ENCODE data around the gene LOC101059915.
"Not testable (repeated sequence)": the region's sequence is repeated elsewhere in the genome, so short reads cannot be mapped to it uniquely, and the experiment has no call there.

The LOC101059915 gene

GRCh38 chrX:71675636-71676035 is 8.3 kb downstream of the LOC101059915 start:
- not testable (repeated sequence) for ATAC-seq, DNase-seq

- ATAC-seq, DNase-seq: not testable (repeated sequence)
Measured at GRCh38 chrX:71676068-71676795, 8.9 kb downstream of the LOC101059915 start.

GRCh38 chrX:71677195-71677594 is 9.8 kb downstream of the LOC101059915 start:
- not testable (repeated sequence) for DNase-seq, ATAC-seq

GRCh38 chrX:71679575-71680207 is 12.3 kb downstream of the LOC101059915 start:
- ATAC-seq (no peak), DNase-seq (no peak)

GRCh38 chrX:71696641-71697465 is 29.5 kb downstream of the LOC101059915 start:
- DNase-seq = not testable (repeated sequence)
- ATAC-seq = peak; percentile 46

GRCh38 chrX:71697466-71698298 is 30.3 kb downstream of the LOC101059915 start:
- not testable (repeated sequence) for ATAC-seq, DNase-seq

- not testable (repeated sequence) for DNase-seq, ATAC-seq
Measured at GRCh38 chrX:71698299-71699022, 31.1 kb downstream of the LOC101059915 start.

- DNase-seq, ATAC-seq: not testable (repeated sequence)
Measured at GRCh38 chrX:71699023-71699344, 31.6 kb downstream of the LOC101059915 start.

GRCh38 chrX:71702853-71703252 is 35.5 kb downstream of the LOC101059915 start:
- not testable (repeated sequence) for DNase-seq, ATAC-seq

GRCh38 chrX:71714064-71714463 is 46.7 kb downstream of the LOC101059915 start:
- DNase-seq = not testable (repeated sequence)
- peak; percentile 19 for ATAC-seq

GRCh38 chrX:71715551-71715950 is 48.2 kb downstream of the LOC101059915 start:
- not testable (repeated sequence) for DNase-seq, ATAC-seq

- not testable (repeated sequence) for ATAC-seq, DNase-seq
Measured at GRCh38 chrX:71716323-71716722, 49.0 kb downstream of the LOC101059915 start.

- ATAC-seq, DNase-seq: not testable (repeated sequence)
Measured at GRCh38 chrX:71718185-71718584, 50.8 kb downstream of the LOC101059915 start, which contains the start of gene CXorf49. Gene CXorf49, minus strand, starts transcription at chrX:71718285. Its CDS starts 134 bp downstream, at chrX:71718151.

GRCh38 chrX:71719195-71719594 is 51.8 kb downstream of the LOC101059915 start:
- not testable (repeated sequence) for DNase-seq, ATAC-seq

- ATAC-seq = peak; percentile 40
- DNase-seq = not testable (repeated sequence)
Measured at GRCh38 chrX:71720289-71720886, 53.0 kb downstream of the LOC101059915 start.

All from stimulated activated naive CD8-positive, alpha-beta T cell treated with anti-CD3 and anti-CD28 coated beads, Interleukin-15, Interleukin-2, amounts not matched to agents 100 U/mL and 50 U/mL, for 24 hours (primary cell).